ENCODE results near the gene CPNE5.

CPNE5 gene

GRCh38 chr6:36838896-36839748, at the start of gene CPNE5:
Gene CPNE5, minus strand, starts transcription at chr6:36839444. Its CDS starts 67 bp downstream, at chr6:36839377.
- no peak for DNase-seq

- no peak for DNase-seq
These were observed 48.9 kb upstream of the CPNE5 start for GRCh38 chr6:36888115-36888643.

GRCh38 chr6:36886950-36887618, 47.8 kb upstream of the CPNE5 start:
- DNase-seq: no peak

- DNase-seq: peak; percentile 97
These were observed 46.5 kb upstream of the CPNE5 start, which contains the start of gene C6orf89 for GRCh38 chr6:36885461-36886401. Gene C6orf89, plus strand, starts transcription at chr6:36885952. Its CDS starts 13,493 bp downstream, at chr6:36899445.

DNA sequence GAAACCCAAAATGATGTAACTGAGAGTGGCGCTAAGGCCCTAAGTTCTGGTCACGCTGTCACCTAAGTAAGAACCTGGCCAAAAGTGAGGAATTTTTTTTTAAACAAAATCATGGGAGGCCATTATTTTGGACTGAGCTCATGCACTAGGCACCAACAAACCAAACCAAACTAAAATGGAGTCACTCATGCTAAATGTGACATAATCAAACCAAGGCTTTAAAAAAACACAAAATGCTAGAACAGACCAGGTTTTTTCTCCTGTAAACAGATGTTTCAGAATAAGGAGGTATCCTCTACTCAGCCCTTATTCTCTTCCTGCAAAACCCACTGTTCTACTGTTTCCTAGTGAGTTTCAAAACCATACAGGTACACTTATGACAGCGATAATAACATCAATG, 45.4 kb upstream of the CPNE5 start:
- DNase-seq: no peak

DNA sequence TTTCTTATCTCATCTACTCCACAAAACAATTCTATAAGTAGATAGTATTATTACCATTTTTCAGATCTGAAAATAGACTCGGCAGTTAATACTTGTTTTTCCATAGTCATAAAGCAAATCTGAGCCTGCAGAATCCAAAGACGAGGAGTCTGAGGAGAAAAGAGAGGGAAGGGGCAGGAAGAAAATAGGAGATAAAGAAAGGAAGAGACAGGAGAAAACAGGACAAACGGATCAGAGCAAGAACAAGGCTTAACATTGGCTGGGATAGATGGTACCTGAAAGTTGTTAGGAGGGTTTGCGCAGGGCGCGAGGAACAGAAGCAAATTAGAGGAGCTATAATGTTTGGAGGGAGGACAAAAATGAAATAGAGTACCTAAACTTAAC, 36.0 kb upstream of the CPNE5 start:
- DNase-seq: no peak

- peak; percentile 79 for DNase-seq
These were observed 35.4 kb upstream of the CPNE5 start, which contains the start of gene PPIL1 for GRCh38 chr6:36874443-36875249. Gene PPIL1, minus strand, starts transcription at chr6:36874803. Its CDS starts 31 bp downstream, at chr6:36874772.

DNA sequence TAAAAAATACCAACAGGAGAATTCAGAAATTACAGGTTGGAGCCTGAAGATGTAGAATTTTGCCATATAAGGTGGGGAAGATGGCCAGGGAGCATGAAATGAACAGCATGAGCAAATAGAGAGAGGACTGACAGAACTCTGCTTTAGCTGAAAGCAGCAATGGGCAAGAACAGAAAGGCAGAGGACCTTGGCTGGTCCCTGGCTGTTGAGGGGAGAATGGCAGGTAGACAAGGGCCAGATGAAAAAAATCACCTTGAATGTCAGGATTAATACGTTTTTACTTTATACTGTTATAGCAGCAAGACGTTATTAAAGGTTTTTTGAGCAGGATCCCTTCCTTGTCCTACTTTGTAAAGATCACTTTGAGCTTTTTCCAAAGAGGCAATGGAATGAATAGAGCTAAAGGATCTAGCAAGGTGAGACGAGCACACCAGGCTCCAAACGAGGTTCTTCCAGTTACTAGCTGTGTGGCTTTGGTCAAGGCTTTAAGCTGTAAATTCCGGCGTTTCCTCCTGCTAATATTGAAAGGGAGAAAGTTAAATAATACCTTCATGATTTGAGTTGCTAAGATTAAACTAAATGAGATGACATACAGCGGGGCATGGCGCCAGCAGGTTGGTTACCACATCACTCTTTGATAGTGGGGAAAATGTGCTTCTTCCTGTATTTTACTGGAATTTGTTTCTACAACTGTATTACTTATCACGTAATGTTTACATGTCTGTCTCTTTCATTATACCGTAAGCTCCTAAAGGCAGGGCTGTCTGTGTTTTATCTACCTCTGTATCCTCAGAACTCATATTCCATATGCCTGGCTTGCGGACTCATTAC, 34.6 kb upstream of the CPNE5 start:
- no peak for DNase-seq

GRCh38 chr6:36873115-36873514, 33.9 kb upstream of the CPNE5 start:
- no peak for DNase-seq

- no peak for DNase-seq
These were observed 32.4 kb upstream of the CPNE5 start for GRCh38 chr6:36871686-36872085.

- DNase-seq: no peak
These were observed 28.4 kb upstream of the CPNE5 start for GRCh38 chr6:36867471-36868224.

- DNase-seq: no peak
These were observed 26.6 kb upstream of the CPNE5 start for GRCh38 chr6:36865835-36866234.

GRCh38 chr6:36863670-36864540, 24.7 kb upstream of the CPNE5 start:
- DNase-seq: no peak

DNA sequence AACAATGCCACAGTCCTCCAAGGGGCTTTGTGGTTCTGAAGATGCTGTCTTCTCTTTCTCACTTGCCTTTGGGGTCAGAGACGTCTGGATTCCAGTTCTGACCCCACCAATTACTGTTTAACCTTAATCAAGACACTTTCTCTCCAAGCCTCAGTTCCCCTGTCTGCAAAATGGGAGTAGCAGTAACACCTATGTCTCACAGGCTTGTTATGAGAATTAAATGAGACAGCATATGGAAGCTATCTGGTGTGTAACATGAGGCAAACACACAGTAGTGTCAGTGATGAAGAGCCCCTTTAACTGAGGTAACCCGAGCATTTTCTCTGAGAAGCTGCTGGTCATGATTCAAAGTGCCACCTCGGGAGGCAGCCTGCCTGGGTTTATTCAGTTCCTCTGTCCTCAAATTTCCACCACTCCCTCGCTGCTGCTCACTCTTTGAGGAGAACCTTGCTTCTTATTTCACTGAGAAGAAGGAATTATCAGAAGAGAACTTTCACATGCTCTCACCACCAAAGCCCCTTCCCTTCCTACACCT, 23.7 kb upstream of the CPNE5 start:
- no peak for DNase-seq

GRCh38 chr6:36862164-36862847, 23.1 kb upstream of the CPNE5 start:
- no peak for DNase-seq

DNA sequence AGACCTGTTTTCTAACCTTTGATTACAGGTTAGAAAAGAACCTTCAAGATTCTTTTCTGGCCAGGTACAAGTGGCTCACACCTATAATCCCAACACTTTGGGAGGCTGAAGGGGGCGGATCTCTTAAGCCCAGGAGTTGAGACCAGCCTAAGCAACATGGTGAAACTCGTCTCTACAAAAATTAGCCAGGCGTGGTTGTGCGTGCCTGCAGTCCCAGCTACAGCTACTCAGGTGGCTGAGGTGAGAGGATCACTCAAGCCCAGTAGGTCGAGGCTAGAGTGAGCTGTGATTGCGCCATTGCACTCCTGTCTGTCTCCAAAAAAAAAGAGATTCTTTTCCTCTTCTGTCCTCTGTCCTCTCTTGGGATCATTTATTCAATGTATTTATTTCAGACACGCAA, 20.9 kb upstream of the CPNE5 start:
- DNase-seq: no peak

DNA sequence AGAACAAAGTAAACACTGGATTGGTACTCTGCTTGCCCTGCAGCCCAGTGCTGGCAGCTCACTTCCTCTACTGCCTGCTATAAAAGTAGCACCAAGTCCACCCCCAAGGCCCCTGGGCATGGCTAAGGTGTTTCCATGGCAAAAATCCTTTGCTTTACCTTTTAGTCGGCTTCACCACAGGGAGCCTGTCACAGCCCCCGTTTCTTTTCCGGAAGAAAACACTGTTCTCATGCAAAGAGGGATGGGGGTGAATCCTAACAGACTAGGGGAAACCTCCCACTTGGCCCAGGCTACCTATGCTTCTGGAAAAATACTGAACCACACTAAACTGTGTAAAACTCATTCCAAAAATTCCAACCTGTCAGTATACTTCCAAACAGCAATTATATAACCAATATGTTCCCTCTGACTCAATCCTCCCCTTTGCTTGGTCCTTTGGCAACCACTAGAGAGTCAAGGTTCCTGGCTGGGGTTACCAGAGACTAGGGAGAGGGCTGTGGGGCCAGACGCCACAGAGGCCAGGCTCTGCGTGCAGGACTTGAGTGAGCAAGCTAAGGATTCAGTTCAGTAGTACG, 19.2 kb upstream of the CPNE5 start:
- DNase-seq: no peak

DNA sequence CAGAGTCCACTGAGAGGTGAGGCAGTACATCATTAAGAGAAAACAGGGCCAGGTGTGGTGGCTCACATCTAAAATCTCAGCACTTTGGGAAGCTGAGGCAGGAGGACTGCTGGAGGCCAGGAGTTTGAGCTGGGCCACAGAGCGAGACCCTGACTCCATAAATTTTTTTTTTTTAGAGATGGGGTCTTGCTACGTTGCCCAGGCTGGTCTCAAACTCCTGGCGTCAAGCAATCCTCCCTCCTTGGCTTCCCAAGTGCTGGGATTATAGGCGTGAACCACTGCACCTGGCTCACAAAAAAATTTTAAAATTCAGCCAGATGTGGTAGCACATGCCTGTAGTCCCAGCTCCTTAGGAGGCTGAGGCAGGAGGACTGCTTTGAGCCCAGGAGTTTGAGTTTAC, 18.1 kb upstream of the CPNE5 start:
- no peak for DNase-seq

Measured in activated CD8-positive, alpha-beta memory T cell treated with anti-CD3 and anti-CD28 coated beads, Interleukin-2, amount 50 U/mL, for 4 hours (primary cell).